NCI-H1694 treated with DMSO at 0.1 percent for 48 hours (cell line): ENCODE data around the gene CORO2B.

Experiments used
- DNase-seq: peaks from one replicate; lab custom pipeline; 2025; lab: John Stamatoyannopoulos, UW

CORO2B gene

DNA sequence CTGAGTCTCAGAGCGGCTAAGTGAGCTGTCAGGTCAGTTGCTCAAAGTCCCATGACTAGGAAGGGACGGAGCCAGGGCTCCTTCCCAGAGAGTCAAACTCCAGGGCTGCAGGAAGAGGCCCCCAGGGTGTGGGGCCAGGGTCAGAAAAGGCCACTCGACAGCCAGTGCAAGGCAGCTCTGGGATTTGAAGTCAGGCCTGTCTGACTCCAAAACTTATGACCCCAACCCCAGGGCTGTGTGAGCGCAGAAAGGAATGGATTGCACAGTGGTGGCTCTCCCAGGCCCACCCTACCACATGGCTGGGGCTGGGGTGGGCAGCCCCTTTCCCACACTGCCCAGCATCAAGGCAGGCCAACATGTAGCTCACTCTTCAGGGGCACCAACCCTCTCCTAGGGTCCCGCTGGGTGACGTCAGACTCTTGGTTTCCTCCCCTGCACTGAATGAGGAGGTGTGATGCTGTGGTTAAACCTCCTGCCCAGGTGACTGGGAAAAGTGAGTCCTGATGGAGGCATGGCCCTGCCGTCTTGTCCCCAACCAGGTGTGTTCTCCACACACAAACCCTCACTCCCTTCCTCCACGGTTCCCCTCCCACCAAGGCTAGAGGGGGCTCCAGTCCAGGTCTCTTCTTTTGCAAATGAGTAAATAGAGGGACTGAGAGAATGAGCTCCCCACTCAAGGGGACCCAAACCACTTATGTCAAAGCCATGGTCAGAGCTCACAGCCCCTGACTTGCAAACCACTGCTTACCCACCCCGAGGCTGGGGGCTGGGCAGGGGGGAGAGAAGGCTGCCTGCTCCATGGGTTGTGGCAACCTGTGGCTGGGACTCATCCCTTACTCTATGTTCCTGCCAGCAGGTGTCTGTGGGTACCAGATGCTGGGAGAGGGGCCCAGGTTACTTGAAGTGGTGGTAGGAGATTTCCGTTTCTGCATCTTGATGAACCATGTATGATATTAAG is 23.8 kb upstream of the CORO2B start:
- DNase-seq, result no peak

DNA sequence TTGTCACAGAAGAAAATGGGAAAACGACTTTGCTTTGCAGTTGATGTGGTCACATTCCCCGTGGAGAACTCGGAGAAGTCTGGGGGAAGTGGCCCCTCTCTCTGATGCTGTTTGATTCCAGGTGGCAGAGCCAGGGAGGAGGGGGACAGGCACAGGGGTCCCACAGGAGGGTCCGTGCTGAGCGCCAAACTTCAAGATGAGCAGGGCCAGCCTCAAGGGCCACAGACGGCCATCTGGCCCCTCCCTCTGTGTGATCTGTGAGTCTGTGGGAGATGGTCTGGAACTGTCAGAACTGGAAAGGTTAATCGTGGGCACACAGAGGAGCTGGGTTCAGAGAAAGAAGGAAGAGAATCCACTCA is 23.1 kb upstream of the CORO2B start:
- DNase-seq, result no peak

DNA sequence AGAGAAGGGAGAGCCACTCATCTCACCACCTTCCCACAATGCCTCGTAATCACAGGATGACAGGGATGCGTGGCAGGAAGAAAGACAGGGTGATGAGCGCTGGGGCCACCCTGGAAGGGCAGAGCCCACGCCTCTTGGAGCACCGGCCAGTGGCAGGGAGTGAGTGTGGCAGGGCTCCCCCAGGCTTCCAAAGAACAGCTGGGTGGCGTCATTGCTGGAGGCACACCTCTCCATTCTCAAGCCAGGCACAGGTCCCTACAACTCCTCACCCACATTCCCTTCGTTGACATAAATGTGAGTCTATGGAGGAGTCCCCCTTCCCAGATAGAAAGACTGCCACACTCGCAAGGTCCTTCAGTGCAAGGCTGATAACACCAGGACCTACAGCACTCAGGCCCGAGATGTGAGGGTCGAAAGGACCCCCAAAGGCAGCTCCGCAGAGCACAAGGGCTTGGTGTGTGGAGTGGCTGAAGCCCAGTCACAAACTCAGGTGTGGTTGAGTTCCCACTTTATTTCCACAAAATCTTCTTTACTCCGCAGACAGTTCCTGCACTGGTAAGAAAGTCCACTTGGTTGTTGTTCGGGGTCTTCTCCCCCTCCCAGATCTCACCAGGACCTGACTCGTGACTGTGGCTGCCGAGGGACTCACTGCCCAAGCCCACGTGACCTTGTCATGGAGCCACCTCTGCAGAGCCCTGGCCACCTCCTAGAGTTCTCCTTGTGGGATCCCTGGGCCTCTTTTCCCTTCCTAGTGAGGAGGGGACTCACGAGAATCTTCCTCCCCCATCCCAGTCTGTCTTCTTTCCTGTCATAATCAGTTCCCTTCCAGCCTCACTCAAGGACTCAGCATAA is 22.4 kb upstream of the CORO2B start:
- no peak for DNase-seq

DNA sequence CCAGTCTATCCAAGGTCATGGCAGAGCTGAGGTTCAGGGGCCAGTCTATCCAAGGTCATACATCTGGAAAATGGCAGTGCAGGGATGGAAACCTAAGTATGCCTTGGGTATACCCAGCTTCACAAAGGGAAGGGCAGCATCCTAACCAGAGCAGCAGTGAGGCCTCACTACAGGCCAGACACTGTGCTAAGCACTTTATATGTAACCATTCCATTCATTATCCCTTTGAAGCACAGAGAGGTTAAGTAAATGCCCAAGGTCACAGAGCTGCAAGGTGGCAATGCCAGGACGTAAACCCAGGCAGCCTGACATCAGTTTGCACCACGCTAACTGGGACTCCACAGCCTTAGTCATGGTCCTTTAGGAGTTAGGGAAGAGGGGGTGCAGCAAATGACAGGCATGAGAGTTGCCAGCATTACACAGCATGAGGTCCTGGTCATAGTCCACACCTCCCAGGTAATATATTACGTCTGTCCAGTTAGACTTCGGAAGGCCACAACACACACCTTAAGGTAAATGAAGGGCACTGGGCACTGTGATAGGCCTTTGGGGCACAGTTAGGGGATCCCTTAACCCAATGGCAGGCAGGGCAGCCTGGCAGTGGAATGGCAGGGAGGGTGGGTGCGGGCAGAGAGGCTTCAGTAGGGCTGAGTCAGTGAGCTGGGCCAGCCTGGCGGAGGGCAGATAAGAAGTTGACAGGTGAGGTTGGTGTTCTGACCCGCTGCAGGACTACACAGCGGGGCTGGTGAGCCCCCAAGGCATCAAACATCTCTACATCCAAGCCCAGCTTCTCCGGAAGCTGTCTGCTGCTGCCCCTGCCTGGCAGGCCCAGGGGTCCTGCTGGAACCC is 21.1 kb upstream of the CORO2B start:
- no peak for DNase-seq

DNA sequence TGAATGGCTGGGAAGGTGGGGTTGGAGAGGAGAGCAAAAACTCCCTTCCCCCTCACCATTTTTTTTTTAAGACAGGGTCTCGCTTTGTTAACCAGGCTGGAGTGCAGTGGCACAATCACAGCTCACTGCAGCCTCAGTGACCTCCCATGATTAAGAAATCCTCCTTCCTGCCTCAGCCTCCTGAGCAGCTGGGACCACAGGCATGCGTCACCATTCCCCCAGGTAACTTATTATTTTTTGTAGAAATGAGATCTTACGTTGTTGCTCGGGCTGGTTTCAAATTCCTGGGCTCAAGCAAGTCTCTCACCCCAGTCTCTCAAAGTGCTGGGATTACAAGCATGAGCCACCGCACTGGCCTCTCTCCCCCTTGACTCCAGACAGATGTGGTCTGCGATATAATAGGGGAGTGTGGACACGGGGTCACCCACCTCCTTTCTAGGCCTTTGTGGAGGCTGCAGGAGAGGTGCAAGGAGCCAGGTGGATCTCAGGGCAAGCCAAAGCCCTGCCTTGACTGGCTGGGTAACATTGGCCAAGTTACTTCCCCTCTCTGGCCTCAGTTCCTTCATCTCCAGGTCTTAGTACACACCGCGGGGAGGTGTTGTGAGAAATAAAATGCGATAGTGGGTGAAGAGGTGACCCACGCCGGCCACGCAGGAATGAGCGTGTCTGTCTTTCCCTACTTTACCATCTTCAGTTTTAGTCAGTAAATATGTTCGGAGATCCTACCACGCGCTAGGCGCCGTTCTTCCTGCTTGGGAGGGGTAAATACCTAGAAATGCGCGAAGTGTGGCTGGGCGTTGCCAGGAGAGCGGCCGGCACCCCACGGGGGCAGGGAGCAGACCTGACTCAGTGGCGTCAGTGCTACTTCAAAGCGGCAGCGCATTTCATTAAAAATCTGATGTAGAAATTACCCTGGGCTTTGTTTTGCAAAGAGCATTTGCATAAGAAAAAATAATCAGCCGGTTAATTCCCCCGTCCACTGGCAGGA is 20.2 kb upstream of the CORO2B start:
- no peak for DNase-seq

DNA sequence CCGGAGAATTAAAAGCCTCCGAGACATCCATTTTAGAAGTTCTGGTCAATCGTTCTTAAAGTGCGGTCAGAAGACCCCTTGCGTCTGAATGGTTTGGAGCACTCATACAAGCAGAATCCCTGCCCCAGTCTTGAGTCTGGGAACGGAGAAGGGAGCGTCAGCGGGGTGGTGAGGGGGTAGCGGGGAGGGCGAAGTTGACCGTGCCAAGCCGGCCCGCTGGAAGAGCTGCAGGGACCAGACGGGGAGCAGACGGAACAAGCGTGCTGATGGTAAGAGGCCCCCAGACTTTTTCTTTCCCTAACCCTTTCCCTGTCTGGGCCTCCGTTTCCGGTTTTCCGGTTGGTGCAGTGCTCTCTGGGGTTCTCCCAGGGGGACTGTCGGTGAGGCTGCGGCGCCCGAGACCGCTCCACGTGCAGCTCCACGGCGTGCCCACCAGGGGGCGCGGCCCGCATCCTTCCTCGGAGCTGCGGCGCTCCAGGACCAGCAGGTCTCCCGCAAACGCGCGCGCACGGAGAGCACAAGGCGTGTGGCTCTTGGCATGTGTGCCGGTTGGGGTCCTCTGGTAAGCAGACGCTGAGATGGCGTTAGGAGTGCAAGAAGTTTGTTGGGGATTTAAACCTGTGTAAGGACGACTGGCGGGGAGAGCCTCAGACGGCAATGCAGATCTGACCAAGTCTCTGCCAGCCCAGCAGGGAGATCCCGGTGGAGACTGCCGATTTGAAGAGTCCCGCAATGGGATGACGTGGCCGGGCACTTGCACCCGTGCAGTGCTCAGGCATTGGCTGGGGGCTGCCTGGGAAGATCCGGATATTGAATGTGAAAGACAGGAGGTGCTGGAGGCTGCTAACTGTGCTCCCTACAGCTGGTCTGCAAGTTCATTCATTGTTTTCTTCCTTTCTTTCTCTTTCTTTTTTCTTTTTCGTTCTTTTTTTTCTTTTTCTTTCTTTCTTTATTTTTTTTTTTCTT is 19.2 kb upstream of the CORO2B start:
- peak; percentile 79 for DNase-seq

DNA sequence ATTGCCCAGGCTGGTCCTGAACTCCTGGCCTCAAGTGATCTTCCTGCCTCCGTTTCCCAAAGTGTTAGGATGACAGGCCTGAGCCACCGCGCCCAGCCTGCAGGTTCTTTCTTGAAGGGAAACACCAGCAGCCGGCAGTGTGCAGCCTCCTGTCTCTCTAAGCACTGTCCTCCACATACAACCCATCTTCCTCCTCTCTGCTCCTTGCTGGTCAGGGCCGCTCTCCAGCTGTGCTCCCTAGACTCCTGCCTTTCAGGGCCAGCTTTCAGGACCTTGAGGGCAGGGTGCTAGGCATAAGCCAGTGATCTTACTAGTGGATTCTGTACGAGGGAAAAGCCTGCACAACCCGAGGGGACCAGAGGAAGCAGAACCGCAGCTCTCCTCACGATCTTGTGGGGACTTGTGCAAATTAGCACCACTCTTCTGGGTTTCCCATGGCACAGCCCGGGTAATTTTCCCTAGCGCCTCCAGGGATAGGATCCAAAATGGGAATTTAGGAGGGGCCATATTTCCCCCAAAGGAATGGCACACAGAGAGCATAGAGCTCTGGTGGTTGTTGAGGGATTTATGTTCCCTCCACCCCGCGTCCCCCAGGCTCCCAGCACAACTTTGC is 18.2 kb upstream of the CORO2B start:
- peak; percentile 34 for DNase-seq

DNA sequence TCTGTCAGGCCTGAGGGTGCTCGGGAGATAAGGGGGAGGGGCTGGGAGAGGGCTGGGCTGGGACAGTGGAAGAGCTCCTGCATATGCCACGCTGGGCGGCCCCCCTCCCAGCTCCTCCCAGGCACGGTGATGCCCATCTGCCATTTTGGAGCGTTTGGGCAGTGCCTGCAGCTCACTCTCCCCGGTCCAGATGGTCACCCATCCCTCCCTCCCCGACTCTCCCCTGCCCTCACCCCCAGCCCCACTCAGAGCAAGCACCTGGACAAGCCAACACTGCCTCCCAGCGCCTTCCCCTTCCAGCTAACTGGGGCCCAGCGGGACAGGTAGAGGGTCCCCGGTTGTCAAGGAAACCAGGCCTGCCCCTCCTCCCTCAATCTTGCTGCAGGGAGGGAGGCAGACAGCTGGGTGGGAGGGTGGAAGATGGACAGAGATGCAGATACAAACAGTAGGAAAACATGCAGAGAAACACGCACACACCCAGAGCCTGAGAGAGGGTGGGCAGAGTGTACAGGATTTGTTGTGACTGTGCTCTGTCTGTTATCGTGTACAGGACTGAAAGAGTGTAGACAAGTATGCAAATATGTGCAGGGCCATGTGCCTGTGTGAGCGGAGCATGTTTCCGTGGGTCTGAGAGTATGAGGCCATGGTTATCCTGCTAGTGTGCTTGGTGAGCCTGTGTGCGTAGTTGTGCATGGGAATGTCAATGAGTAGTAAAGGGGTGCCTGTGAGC is 17.5 kb upstream of the CORO2B start:
- DNase-seq, result peak; percentile 70

DNA sequence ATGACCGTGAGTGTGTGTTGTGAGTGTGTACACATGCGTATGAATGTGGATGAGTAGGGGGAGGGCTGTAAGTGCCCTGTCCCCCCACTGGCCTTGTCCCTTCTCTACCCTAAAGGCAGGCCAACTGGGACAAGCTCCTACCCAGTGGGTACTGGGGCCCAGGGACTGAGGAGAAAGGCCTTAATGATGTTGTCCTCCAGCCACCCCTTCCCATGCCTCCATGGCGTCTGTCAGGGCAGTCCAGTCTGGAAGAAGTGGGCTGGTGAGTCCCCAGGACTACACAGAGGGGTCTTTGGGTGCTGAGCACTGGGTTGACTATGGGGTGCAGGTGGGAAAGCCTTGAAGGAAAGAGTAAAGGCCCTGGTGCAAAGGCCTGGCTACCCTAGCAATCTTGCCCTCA is 16.9 kb upstream of the CORO2B start:
- DNase-seq, result no peak

DNA sequence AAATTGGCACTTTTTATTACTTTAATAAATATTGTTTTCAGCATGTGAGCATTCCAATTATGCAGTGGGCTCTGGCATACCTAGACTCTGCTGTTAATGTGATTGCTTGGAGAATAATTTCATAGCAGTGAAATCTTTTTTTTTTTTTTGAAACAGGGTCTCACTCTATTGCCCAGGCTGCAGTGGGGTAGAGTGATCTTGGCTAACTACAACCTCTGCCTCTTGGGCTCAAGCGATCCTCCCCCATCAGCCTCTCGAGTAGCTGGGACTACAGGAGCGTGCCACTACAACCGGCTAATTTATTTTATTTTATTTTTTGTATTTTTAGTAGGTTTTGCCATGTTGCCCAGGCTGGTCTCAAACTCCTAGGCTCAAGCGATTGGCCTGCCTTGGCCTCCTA is 14.6 kb upstream of the CORO2B start:
- no peak for DNase-seq

DNA sequence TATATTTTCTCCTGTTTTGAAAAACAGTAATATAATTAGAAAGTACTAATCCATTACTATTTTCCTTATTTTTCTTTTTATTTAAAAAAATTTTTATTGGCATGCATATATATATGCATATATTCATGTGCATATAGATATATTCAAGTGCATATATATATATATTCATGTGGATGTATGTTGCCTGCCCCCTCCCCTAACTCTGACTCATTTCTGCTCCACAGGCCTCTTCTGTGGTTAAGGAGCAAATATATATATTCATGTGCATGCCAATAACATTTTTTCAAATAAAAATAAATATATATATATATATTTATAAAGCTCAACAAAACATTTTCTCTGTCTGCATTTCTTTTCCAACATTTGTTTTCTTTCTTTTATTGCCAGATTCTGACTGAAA is 13.6 kb upstream of the CORO2B start:
- DNase-seq, result no peak

DNA sequence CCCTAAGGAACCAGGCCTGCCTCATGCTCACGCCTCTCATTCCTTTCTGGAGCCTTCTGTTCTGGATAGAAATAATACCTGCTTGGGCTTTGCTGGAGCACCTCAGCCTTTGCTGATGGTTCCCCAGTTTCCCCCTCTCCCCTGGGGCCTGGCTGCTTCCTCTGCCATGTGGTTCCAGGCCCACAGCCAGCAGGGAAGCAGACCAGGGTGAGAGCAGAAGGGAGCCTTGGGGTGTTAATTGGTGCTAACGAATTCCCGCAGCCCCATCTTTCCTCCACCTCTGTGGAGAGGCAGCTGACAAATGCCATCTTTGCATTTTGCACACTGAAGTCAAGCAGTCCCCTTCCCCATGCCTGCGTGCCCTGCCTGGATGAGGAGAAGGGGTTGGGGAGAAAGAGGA is 13.1 kb upstream of the CORO2B start:
- no peak for DNase-seq

DNA sequence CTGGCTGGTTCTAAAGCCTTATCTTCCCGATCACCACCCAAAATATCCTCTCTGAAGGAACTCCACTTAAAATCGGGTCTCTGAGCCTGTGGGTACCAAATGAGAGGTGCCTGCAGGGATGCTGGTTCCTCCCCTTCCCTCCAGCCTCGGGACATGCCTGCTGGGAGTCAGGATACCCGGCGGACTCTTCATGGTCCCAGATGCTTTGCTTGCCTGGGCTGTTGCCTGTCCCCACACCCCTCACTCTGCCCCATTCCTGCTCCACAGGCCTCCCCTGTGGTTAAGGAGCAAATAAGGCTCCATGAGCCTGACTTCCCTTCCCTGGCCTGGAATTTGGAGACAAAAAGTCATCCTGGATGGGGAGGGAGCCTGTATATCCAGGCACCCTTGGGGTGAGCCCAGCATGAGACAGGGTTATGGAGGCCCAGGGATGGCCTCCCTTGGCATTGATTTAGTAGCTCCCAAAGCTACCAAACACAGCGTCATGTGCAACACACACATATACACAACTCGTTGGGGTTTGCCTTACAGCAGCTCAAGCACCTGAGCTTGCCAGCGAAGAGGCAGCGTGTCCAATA is 12.3 kb upstream of the CORO2B start:
- no peak for DNase-seq

DNA sequence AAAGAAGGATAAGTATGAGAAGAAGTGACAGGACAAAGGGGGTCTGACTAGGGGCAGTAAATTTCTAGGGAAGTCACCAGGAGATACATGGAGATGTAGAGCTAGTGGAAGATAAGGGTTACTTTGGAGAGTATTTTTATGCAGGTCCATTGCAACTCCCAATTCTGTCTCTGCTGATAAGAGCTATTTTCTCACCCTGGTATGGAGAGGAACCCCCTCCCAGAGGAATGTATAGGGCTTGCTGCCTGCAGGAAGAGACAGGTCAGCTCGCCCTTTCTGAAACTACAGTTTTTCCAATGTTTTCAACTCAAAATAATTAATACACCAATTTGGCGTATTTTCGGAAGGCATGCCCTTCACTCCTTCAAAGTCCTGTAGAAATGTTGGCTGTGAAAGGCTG is 11.4 kb upstream of the CORO2B start:
- no peak for DNase-seq

DNA sequence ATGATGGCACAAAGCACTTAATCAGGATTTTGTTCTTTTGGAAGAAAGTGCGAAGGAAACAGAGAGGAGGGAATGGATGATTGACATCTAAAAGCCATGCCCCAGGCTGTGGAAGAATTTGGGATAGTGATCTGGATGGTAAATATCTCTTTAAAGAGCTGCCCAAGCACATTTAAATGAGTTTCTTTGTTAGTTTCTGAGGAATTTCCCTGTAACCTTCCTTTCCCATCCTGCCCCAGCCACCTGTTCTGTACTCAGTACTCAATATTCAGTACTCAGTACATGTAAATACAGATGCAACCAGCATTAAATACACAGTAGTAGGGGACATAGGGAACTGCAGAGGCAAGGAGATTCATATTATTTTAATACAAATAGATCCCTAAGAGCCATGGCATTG is 7.8 kb upstream of the CORO2B start:
- DNase-seq, result no peak

DNA sequence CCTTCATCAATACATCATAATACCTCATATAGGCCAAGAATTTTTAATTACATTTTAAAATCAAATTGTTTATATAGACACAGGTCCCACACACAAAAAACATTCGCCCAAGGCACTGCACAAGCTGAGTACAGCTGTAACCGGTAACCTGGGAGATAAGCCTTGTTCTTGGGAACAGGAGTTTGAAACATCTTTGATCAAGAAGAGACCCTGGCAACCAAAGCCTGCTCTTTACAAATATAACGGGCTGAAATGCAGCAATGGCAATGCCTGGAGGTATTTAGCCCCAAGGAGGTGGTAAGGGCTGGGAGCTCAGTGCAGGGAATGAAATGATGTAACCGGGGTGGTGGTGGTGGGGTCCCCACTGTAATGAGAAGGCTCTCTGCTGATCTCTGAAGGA is 7.2 kb upstream of the CORO2B start:
- DNase-seq, result no peak

DNA sequence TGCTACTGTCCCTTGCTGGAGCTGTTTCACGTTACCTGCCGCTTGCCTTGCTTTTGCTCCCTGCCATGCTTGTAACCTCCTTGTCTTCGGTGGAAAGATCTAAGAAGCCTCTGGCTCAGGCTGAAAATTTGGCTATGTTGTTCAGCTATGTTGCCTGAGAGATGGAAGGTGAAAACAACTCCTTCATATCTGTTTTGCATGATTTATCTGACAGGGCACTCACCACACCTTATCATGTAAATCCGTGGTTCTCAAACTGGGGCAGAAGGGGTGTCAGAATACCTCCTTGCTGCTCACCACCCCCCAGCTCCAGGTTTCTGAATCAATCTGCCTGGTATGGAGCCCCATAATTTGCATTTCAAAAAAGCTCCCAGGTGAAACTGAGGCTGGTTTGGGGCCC is 6.5 kb upstream of the CORO2B start:
- no peak for DNase-seq

DNA sequence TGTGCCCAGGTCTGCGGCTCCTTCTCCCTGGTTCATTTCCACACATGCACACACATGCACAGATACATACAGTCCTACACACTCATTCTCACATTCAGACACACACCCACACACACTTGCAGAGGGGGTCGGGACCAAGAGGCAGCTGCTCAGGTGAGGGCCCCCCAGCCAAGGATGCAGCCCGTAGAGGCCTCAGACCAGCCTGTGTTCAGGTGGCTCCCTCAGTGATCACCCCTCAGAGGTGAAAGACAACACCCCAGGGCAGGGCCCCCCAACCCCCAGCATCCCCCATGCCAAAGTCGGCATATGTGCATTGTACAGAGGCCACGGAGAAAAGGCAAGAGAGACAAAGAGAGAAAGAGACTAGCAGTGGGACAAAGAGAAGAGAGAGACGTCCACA is 5.9 kb upstream of the CORO2B start:
- no peak for DNase-seq
